ENCODE measurements around the gene DAO.

DAO gene

GRCh38 chr12:108876550-108876949, 3.3 kb upstream of the DAO start:
- no peak for DNase-seq

- DNase-seq, result no peak
Measured at GRCh38 chr12:108881953-108882352, 2.1 kb downstream of the DAO start.

- peak; percentile 16 for DNase-seq
Measured at GRCh38 chr12:108884116-108885012, 4.5 kb downstream of the DAO start.

GRCh38 chr12:108886873-108887629, 7.2 kb downstream of the DAO start:
- DNase-seq, result no peak

- DNase-seq, result no peak
Measured at GRCh38 chr12:108888031-108888430, 8.1 kb downstream of the DAO start.

- DNase-seq, result no peak
Measured at GRCh38 chr12:108890208-108890607, 10.3 kb downstream of the DAO start.

- no peak for DNase-seq
Measured at GRCh38 chr12:108895220-108895802, 15.4 kb downstream of the DAO start.

- no peak for DNase-seq
Measured at GRCh38 chr12:108896336-108896735, 16.4 kb downstream of the DAO start.

- no peak for DNase-seq
Measured at GRCh38 chr12:108896817-108897216, 16.9 kb downstream of the DAO start.

GRCh38 chr12:108899145-108899544, 19.3 kb downstream of the DAO start:
- no peak for DNase-seq

- DNase-seq, result no peak
Measured at GRCh38 chr12:108905725-108906124, 25.8 kb downstream of the DAO start.

- DNase-seq, result no peak
Measured at GRCh38 chr12:108906971-108907370, 27.1 kb downstream of the DAO start.

- no peak for DNase-seq
Measured at GRCh38 chr12:108907839-108908351, 28.0 kb downstream of the DAO start.

GRCh38 chr12:108910336-108910735, 30.4 kb downstream of the DAO start:
- no peak for DNase-seq

- DNase-seq, result no peak
Measured at GRCh38 chr12:108911915-108912314, 32.0 kb downstream of the DAO start.

GRCh38 chr12:108912361-108912760, 32.5 kb downstream of the DAO start:
- DNase-seq, result no peak

GRCh38 chr12:108914121-108914531, 34.2 kb downstream of the DAO start:
- DNase-seq, result no peak

- DNase-seq, result no peak
Measured at GRCh38 chr12:108915632-108916133, 35.8 kb downstream of the DAO start.

GRCh38 chr12:108916336-108916735, 36.4 kb downstream of the DAO start:
- DNase-seq, result no peak

- no peak for DNase-seq
Measured at GRCh38 chr12:108918206-108918605, 38.3 kb downstream of the DAO start.

GRCh38 chr12:108918960-108919642, 39.2 kb downstream of the DAO start:
- no peak for DNase-seq

- no peak for DNase-seq
Measured at GRCh38 chr12:108921946-108922345, 42.1 kb downstream of the DAO start.

GRCh38 chr12:108922918-108923317, 43.0 kb downstream of the DAO start:
- DNase-seq, result no peak
